Measurements from ENCODE around the gene PRDX5.
"Not testable (repeated sequence)": the region's sequence is repeated elsewhere in the genome, so short reads cannot be mapped to it uniquely, and the experiment has no call there.

Gene PRDX5

DNA sequence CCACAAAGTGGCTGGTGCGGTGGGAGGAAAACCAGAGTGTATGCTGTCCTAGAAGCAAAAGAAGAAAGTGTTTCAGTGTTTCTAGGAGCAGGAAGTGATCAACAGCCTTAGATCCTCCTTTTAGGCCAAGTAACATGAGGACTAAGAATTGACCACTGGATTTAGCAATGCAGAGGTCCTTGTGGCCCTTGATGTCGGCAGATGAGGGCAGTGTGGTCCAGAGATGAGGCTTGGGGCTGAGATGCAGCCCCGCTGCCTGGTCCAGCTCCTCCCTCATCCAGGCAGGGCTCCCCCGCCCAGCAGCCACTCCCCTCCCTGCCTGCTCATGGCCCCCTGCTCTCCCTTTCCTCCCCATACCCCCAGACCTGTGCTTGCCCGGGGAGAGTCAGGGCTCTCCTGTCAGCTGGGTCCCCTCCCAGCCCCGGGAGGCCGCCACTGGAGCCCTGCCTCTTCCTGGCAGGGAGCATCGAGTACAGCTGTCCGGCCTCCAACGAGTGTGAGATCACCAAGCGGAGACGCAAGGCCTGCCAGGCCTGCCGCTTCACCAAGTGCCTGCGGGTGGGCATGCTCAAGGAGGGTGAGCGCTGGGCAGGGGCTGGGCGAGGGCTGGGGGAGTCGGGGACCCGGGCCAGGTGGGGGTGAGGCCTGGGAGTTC lies 4.3 kb upstream of the PRDX5 start:
- POLR2A ChIA-PET = no interaction called here
- CTCF ChIA-PET = interaction anchor here (1.2 kb wide), 1 partner anchor 42 kb away, joined by 5 read pairs; no protein-coding TSS in a partner anchor
- TF ChIP-seq NFRKB (IDR thresholded peaks at IDR 0.05) (no peak), HDGF (IDR thresholded peaks at IDR 0.05; ENCODE audit: borderline replicate concordance) (no peak), FOXK2 (IDR thresholded peaks at IDR 0.05) (no peak), SP1 (IDR thresholded peaks at IDR 0.05) (no peak), TARDBP (IDR thresholded peaks at IDR 0.05) (no peak), SUZ12 (IDR thresholded peaks at IDR 0.05) (no peak), CTBP1 (IDR thresholded peaks at IDR 0.05; ENCODE audit: borderline replicate concordance) (no peak), ARNT (IDR thresholded peaks at IDR 0.05) (no peak), FOXA1 (IDR thresholded peaks at IDR 0.05) (no peak), BHLHE40 (IDR thresholded peaks at IDR 0.05; ENCODE audit: borderline replicate concordance) (no peak), ELF4 (IDR thresholded peaks at IDR 0.05) (no peak), FOXM1 (IDR thresholded peaks at IDR 0.05; ENCODE audit: borderline replicate concordance) (no peak)
- TF ChIP-seq, protein P1, sequence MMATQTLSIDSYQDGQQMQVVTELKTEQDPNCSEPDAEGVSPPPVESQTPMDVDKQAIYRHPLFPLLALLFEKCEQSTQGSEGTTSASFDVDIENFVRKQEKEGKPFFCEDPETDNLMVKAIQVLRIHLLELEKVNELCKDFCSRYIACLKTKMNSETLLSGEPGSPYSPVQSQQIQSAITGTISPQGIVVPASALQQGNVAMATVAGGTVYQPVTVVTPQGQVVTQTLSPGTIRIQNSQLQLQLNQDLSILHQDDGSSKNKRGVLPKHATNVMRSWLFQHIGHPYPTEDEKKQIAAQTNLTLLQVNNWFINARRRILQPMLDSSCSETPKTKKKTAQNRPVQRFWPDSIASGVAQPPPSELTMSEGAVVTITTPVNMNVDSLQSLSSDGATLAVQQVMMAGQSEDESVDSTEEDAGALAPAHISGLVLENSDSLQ (IDR thresholded peaks at IDR 0.05) = no peak
- DNase-seq (ENCODE audit: extremely low spot score) = no peak

DNA sequence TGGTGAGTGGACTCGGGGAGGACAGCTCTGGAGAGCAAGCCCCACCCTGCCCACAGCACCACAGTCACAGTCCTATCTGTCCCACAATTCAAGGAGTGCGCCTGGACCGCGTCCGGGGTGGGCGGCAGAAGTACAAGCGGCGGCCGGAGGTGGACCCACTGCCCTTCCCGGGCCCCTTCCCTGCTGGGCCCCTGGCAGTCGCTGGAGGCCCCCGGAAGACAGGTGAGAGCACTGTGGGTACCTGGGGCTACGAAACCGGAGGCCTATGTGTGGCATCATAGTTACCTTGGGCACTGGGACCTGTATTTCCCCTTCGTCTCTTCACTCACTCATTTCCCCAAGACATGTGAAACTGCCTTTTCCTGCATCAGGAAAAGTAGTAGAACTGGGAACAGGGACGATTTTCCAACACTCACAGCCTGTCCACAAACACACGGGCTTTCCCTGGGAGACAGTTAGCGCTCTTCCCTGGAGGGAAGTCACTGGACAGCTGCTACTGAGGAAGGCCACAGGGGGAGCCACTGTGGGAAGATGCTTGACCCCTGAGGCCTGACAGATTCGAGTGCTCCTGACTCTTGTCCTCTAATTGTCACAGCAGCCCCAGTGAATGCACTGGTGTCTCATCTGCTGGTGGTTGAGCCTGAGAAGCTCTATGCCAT lies 3.6 kb upstream of the PRDX5 start:
- no peak for TF ChIP-seq ZNF384 (IDR thresholded peaks at IDR 0.05)
- no peak for TF ChIP-seq ARNT (IDR thresholded peaks at IDR 0.05)
- ChIA-PET POLR2A (no interaction called here), CTCF (interaction anchor here (1.2 kb wide), 1 partner anchor 41 kb away, joined by 5 read pairs; no protein-coding TSS in a partner anchor)
- DNase-seq (ENCODE audit: extremely low spot score) = no peak

DNA sequence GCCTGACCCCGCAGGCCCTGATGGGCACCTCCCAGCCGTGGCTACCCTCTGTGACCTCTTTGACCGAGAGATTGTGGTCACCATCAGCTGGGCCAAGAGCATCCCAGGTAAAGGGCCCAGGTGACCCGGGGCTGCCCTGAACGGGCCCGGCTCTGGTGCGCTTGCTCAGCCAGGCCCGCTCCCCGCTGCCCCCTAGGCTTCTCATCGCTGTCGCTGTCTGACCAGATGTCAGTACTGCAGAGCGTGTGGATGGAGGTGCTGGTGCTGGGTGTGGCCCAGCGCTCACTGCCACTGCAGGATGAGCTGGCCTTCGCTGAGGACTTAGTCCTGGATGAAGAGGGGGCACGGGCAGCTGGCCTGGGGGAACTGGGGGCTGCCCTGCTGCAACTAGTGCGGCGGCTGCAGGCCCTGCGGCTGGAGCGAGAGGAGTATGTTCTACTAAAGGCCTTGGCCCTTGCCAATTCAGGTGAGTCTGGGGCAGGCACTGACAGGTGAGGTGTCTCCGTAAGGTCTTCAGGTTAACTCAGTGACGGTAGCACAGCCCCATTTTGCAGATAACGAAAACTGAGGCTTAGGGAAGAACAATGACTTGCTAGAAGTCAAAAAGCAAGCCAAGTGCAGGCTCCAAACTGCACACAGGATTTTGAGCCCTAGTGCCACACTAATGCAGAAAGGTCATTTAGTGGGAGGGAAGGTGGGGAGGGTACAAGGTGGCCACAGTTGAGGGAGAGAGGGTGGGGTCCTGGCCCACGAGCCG lies 2.9 kb upstream of the PRDX5 start:
- TF ChIP-seq NFRKB (IDR thresholded peaks at IDR 0.05) (no peak), ZNF384 (IDR thresholded peaks at IDR 0.05) (no peak), SUZ12 (IDR thresholded peaks at IDR 0.05) (no peak), FOXM1 (IDR thresholded peaks at IDR 0.05; ENCODE audit: borderline replicate concordance) (no peak), TARDBP (IDR thresholded peaks at IDR 0.05) (no peak)

DNA sequence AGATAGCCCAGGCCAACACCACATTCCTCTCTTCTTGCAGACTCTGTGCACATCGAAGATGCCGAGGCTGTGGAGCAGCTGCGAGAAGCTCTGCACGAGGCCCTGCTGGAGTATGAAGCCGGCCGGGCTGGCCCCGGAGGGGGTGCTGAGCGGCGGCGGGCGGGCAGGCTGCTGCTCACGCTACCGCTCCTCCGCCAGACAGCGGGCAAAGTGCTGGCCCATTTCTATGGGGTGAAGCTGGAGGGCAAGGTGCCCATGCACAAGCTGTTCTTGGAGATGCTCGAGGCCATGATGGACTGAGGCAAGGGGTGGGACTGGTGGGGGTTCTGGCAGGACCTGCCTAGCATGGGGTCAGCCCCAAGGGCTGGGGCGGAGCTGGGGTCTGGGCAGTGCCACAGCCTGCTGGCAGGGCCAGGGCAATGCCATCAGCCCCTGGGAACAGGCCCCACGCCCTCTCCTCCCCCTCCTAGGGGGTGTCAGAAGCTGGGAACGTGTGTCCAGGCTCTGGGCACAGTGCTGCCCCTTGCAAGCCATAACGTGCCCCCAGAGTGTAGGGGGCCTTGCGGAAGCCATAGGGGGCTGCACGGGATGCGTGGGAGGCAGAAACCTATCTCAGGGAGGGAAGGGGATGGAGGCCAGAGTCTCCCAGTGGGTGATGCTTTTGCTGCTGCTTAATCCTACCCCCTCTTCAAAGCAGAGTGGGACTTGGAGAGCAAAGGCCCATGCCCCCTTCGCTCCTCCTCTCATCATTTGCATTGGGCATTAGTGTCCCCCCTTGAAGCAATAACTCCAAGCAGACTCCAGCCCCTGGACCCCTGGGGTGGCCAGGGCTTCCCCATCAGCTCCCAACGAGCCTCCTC lies 2.0 kb upstream of the PRDX5 start:
- CTCF ChIA-PET = interaction anchor here (2.9 kb wide), 1 partner anchor 40 kb away, joined by 38 read pairs; no protein-coding TSS in a partner anchor
- POLR2A ChIA-PET = interaction anchor here (2.0 to 3.8 kb wide), 4 partner anchors 10 to 45 kb away, joined by 7 to 70 read pairs (median 35); partner anchors contain the start of gene ESRRA

More for the DNA sequence above, 2.9 kb upstream of the PRDX5 start:
- ChIA-PET POLR2A (no interaction called here), CTCF (interaction anchor here (1.2 kb wide), 1 partner anchor 41 kb away, joined by 5 read pairs; no protein-coding TSS in a partner anchor)
- DNase-seq (ENCODE audit: extremely low spot score) = no peak

DNA sequence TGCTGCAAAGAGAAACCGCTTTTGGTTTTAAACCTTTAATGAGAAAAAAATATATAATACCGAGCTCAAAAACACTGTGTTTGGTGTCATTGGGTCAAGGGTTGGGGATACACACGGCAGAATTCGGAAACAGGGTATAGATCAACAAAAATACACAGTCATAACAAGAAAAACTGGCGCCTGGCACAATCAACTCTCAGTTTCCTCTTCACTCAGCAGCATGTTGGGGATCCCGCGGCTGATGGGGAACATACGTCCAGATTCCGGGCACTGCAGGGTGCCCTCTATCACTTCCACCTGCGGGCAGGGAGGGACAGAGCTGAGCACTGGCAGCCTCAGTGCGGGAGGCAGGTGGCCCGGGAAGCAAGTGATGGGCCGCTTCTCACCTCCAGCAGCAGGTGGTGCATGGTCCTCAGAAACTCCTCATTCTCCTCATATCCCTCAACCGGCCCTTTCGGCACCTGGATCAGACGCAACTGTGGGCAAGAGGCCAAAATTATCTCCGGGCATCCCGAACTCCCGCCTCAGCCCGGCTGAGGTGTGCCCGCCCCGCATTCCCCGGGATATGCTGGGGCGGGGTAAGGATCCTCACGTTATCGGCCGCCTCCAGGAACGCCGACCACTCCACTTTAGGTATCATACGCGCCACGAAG lies 1.1 kb upstream of the PRDX5 start:
- peak; percentile 17; the same call in 1 of the 2 replicates for TF ChIP-seq L3MBTL2 (conservative IDR thresholded peaks at IDR 0.05)
- TF ChIP-seq FOXK2 (IDR thresholded peaks at IDR 0.05) = no peak
- POLR2A ChIA-PET = interaction anchor here (0.8 to 3.8 kb wide), 18 partner anchors 11 to 314 kb away, joined by 3 to 70 read pairs (median 6); partner anchors contain the start of genes BAD, ESRRA, FERMT3 and FKBP2
- CTCF ChIA-PET = interaction anchor here (0.9 to 2.9 kb wide), 6 partner anchors 12 to 39 kb away, joined by 3 to 38 read pairs (median 10); partner anchors contain the start of genes CCDC88B and ESRRA
- no peak for DNase-seq (ENCODE audit: extremely low spot score)

More for the DNA sequence above, 2.0 kb upstream of the PRDX5 start:
- not testable (repeated sequence) for DNase-seq (ENCODE audit: extremely low spot score)

DNA sequence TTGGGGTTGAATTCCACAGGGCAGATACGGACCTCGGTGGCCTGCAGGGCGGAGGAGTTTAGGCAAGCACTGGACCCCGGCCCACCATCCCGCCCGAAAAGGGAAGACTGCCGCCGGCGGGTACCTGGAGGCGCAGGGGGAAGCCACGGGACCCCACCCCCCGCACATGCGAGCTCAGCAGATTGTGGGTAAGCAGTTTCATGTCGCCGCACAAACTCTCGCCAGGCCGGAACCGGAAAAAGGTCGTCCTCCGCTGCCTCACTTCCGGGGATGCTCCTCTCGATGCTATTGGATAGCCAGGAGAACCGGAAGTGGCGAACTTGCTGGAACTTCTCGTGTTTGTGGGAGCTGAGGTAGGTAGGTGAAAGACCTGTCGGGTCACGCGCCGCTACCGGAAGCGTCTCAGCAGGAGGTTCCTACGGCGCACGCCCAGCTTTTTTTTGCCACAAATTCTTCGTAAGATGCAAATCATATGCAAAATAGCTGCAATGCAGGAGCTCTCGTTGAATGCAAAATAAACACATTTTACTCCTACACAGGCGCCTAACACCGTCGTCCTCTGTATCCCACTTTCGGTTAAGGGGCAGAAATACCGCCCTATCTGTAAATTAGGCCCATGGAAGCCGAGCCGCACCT lies 478 bp upstream of the PRDX5 start, which contains the start of gene TRMT112:
TRMT112 (minus strand) TSS at position 235 of the 636 bp plus-strand sequence; CDS start at position 202, 33 bp downstream.
- ChIA-PET POLR2A (interaction anchor here (0.6 to 3.8 kb wide), 40 partner anchors 10 to 479 kb away, joined by 3 to 70 read pairs (median 4); partner anchors contain the start of genes BAD, ESRRA, FERMT3 and FKBP2), CTCF (interaction anchor here (0.7 to 2.9 kb wide), 11 partner anchors 13 to 49 kb away, joined by 3 to 38 read pairs (median 6); partner anchors contain the start of genes CCDC88B and ESRRA)
- TF ChIP-seq ELF4 (IDR thresholded peaks at IDR 0.05) (peak; percentile 85), CTBP1 (IDR thresholded peaks at IDR 0.05; ENCODE audit: borderline replicate concordance) (no peak), SUZ12 (IDR thresholded peaks at IDR 0.05) (no peak), L3MBTL2 (conservative IDR thresholded peaks at IDR 0.05) (0 out of 2 replicates have a peak, but pooled peaks have one; percentile 12), BHLHE40 (IDR thresholded peaks at IDR 0.05; ENCODE audit: borderline replicate concordance) (no peak), HDGF (IDR thresholded peaks at IDR 0.05; ENCODE audit: borderline replicate concordance) (no peak), TARDBP (IDR thresholded peaks at IDR 0.05) (no peak), ZNF384 (IDR thresholded peaks at IDR 0.05) (no peak), SP1 (IDR thresholded peaks at IDR 0.05) (no peak)
- TF ChIP-seq, protein P1 (IDR thresholded peaks at IDR 0.05) = no peak
- DNase-seq (ENCODE audit: extremely low spot score) = peak; percentile 86

Measured in HEK293T (cell line).